Measurements from ENCODE around the gene ITIH2.
"Not testable (repeated sequence)": the region's sequence is repeated elsewhere in the genome, so short reads cannot be mapped to it uniquely, and the experiment has no call there.

ITIH2 gene

DNA sequence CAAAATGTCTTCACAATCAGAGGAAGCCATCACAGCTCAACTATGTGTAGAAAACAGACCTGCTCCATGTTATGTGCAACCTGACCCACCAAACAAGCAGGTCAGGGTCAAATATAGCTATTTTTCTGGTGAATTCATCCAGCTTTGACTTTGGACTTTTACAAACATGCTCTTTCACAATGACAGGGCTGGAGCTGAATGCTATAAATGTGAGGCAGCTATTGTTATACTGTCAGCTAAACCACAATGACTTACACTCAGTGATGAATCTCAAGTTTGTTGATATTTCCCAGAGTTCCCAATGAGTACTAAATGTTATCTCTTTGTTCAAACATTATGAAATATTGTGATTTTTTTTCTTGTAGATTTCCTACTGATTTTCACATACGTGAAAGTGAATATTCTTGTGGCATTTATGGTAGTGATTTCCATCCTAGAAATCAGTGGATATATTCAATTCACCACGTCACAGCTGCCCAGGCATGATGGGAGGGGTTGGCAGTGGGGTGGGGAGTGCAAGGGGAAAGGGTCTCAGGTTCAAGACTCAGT is 2.5 kb upstream of the ITIH2 start:
- no peak for DNase-seq

DNA sequence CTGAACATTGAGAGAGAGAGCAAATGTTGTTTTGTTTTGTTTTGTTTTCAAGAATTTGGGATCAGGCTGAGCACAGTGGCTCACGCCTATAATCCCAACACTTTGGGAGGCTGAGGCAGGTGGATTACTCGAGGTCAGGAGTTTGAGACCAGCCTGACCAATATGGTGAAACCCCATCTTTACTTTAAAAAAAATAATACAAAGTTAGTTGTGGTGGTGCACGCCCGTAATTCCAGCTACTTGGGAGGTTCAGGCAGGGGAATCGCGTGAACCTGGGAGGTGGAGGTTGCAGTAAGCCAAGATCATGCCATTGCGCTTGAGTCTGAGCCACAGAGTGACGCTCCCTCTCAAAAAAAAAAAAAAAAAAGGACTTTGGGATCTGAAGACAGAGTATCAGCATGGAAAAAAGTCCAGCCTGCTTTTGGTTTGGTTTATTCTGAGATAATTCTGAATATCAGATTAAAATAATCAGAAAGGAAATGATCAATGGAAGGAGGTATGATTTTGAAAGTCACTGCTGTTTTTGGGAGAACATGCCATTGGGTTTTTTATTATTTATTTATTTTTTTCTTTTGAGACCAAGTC is 1.9 kb upstream of the ITIH2 start:
- no peak for DNase-seq

DNA sequence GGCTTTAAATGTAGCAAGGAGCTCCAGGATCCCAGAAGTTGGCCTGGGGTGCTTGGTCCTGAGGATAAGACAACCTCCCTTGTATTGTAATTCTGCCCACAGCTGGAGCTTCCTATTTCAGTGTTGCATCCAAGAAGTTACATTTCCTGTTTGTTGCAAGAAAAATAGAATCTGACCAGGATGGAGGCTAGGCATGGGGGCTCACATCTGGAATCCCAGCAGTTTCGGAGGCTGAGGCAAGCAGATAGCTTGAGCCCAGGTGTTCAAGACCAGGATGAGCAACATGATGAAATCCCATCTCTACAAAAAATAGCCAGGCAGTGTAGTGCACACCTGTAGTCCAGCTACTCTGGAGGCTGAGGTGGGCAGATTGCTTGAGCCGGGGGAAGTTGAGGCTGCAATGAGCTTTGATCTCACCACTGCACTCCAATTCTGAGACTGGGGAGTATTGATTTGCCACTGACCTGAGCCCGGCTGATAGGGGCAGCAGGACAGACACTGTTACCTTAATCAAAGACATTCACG is 766 bp upstream of the ITIH2 start:
- DNase-seq: no peak

DNA sequence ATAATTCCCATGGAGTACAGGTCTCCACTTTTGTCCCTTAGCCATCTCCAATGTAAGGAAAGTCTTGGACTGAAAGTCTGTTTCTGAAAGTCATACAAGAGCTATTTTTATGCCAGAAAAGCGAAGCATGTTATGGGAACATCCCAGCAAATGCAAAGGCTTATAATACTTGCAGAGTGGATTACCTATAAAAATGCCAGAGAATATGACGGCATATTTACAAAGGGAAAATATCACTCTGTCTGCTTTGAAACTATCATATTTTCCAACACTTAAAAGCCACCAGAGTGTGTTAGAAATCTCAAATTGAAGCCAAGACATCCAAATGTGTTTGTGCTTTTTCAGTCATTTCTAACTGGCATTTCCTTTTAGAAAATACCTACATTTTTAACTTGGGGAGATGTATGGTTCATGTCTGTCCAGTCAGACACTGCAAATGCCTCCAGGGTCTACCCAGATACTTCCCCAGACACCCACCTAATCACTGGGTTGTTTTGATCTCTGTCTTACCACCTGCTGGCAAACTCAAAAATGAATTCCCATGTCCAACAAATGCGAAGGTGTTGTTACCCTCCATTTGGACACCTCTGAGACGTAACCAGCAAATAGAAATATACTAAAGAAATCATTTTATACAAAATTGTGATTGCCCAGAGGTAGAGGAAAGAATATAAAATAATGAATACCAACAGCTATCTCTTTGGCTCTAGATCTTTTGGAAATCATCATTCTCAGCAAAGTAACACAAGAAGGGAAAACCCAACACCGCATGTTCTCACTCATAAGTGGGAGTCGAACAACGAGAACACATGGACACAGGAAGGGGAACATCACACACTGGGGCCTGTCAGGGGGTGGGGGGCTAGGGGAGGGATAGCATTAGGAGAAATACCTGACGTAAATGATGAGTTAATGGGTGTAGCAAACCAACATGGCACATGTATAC is 1.2 kb downstream of the ITIH2 start:
- no peak for DNase-seq

DNA sequence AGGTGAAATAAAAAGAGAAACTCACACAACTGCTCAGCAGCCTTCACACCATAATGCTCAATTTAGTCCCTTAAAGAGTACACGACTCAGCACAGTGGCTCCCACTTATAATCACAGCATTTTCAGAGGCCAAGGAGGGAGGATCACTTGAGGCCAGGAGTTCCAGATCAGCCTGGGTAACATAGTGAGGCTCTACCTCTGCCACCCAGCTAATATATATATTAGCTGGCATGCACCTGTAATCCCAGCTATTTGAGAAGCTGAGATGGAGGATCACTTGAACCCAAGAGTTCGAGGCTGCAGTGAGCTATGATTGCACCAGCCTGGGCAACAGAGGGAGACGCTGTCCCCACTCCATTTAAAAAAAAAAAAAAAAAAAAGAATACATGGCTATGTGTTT is 2.2 kb downstream of the ITIH2 start:
- no peak for DNase-seq

DNA sequence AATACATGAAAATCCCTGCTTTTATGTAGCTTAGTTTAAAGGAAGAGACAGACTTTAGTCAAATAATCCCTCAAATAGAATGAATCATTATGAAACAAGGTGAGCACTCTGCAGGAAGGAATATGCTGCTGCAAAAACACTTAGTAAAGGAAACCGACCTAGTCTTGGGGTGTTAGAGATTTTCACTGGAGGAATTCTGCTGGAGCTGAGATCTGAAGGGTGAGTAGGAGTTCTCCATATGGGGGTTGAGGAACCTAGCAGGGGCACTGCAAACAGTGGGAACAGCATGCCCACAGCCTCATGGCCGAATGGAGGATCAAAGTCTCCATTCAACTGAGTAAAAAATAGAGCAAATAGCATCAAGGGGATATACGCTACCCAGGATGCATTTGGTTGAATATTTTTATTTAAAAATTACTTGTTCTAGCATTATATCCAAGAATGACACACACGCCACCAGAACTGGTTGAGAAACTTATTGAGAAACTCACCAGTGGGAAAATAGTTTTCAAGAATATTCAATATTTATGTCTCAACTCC is 3.5 kb downstream of the ITIH2 start:
- DNase-seq: no peak

DNA sequence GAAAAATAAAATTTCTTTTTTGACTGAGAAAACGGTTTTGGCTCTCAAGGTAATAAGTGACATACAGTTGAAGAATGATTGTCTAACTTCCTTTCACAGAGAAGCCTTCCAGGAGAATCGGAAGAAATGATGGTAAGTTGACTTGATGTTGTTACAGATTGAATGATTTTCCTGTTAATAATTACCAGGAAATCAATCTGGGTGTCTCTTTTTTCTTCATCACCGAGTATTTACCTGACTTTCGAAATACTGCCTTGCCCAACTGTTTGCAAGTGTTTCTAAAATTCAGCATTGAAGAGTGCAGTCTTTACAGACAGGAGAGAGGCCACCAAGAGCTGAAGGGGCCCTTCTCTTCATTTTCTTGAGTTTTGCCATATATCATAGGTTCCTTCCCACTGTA is 4.0 kb downstream of the ITIH2 start:
- no peak for DNase-seq

DNA sequence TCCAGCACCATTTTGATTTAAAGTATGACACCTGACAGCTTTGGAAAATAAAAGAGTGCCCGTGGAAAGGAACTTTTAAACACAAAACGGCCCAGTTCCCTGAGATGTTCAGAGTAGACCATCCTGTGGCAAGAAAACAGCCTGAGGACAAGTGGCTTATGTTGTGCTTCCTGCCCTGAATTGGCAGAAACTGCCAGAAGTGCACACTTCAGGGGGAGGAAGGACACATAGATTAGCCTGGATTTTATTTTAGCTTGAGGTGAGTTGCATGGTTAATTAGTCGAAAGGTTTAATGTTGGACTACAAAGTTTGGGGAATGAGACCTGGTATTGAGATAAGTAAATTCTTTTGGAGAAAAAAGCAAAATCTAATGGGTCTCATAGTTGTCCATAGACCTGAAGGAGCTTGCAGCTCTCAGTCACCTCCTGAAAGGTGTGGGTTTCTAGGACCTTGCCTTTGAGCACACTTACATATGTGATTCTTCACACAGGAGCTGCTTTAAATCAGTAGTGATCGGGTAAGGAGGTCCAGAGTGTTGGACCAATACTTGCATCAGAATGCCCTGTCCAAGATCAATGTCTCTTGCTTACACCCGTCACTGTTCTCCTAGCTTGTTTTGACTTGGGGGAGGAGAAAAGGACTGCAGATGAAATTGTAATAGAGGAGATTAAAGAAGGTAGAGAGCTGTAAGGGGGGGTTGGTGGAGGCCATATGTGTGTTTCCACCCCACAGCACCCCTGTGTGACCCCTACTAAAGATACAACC is 4.9 kb downstream of the ITIH2 start:
- DNase-seq: no peak

DNA sequence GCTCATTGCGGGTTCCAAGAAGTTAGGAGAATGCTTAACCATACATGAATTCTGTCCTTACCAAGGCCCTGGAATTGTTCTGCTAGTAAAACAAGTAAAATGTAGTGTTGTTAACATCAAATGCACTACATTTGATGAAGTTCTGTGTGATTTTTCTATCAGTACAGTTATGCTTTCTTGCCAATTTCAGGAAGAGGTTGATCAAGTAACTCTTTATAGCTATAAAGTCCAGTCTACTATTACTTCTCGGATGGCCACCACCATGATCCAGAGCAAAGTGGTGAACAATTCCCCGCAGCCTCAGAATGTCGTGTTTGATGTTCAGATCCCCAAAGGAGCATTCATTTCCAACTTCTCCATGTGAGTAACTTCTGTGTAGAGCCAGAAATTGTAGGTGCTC is 5.7 kb downstream of the ITIH2 start:
- no peak for DNase-seq

DNA sequence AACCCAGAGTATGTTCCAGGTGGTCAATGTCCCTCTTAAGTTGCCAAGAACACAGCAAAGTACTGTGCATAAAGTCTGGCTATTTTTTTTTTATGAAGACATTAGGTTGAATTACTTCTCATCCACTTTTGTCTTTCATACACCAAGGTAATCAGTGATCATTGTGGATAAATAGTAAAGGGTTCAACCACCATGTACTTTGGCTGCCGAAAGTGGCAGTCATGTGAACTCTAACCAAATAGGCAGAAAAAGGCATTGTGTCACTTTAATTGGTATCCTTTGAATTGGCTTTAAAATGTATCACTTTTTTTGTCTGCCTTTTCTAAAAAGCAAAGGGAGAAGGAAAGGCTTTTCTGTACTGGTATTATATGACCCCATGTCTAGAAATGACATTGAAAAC is 7.3 kb downstream of the ITIH2 start:
- DNase-seq: no peak

DNA sequence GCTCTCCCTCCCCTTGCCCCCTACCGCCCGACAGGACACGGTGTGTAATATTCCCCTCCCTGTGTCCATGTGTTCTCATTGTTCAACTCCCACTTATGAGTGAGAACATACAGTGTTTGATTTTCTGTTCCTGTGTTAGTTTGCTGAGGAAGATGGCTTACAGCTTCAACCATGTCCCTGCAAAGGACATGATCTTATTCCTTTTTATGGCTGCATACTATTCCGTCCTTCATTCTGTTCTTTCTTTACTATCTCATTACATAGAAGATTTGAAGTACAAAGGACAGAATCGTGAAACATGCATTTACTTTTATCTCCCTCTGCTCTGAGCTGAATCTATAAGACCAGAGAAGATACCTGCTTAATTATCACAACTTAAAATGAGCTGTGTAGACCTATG is 8.0 kb downstream of the ITIH2 start:
- not testable (repeated sequence) for DNase-seq

DNA sequence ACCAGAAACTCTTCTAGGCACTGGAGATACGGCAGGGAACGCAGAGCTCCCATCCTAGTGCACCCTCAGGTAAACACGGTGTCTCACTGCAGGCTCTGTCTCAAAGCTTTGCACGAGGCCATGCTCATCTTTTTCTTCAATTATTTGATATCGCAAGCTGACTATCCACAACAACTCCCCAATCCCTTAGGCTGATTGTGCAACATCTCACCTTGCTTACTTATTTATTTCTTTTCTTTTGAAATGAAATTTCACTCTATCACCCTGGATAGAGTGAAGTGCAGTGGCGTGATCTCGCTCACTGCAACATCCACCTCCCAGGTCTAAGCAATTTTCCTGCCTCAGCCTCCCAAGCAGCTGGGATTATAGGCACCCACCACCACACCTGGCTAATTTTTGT is 12.4 kb downstream of the ITIH2 start:
- DNase-seq: no peak

DNA sequence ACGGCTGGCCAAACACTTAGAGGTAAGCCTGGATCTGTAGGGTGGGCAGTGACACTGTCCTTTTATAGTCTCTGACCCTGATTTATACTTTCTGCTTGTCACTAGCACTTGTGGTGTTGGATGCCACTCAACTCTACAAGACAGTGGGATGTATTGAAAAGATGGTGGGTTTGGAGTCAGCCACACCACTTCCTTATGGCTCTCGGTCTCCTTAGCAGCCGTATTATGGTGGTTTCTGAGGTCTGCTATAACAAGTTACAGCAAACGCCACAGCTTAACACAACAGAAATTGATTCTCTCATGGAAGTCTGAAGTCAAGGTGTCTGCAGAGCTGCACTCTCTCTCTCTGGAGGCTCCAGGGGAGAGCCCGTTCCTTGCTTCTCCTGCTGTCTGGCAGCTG is 14.7 kb downstream of the ITIH2 start:
- DNase-seq: no peak

DNA sequence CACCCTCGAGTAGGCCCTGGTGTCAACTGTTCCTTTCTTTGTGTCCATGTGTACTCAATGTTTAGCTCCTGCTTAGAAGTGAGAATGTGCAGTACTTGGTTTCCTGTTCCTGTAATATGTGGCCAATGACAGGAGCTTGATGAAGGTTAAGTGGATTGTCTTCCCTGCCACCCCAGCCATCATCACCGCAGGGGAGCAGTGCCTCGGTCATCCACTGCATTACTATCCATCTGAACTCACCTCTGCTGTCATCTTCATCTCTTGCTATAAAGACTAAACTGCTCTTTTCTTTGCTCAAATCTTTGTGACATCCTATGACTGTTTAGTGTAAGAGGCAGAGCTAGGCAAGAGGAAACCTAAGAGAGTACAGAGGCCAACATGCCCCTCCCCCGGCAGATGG is 15.6 kb downstream of the ITIH2 start:
- DNase-seq: no peak

DNA sequence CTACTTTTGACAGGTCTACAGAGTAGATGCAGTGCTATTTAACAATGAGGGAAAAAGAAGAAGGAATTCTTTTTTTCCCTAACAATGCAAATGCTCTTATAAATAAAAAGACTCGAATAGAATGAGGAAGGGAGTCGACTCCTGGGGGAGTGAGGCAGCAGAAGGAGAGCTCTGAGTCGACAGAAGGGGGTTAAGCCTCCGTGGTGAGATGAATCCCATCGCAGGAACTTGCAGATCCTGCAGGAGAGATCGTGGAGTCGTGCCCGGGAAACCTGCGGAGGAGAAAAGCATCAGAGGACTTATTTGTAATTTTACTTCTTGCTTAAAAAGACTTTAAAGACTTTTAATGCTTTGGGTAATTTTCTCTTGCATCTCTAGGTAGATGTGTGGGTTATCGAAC is 17.4 kb downstream of the ITIH2 start:
- no peak for DNase-seq

DNA sequence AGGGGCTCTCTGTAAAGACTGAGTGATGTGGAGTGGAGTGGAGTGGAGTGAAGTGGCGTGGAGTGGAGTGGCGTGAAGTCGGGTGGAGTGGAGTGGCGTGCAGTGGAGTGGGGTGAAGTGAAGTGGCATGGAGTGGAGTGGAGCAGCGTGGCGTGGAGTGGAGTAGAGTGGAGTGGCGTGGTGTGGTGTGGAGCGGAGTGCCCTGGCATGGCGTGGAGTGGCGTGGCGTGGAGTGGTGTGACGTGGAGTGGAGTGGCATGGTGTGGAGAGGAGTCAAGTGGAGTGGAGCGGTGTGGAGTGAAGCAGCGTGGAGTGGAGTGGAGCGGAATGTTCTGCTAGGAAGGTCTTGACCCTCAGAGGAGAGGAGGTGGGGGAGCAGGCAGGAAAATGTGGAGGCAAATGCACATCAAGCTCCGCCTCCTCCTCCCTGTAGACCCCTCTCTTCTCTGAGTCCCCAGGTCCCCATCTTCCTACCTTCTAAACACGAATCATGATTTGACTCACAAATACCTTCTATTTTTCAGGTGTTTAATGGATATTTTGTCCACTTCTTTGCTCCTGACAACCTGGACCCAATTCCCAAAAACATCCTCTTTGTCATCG is 19.9 kb downstream of the ITIH2 start:
- DNase-seq: no peak

DNA sequence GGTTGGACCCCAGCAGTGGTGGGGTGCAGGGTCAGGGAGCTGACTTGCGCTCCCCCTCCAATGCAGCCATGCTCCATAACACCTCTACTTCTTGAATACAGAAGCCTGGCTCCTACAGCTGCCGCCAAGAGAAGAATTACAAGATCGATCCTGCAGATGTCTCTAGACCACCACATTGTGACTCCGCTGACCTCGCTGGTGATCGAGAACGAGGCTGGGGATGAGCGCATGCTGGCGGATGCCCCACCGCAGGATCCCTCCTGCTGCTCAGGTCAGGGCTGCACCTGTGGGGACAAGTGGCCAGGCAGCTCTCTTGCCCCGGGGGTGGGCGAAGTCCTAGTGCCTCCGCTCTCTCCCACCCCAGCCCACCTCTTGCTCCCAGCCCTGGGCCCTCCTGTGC is 31.7 kb downstream of the ITIH2 start:
- DNase-seq: no peak

DNA sequence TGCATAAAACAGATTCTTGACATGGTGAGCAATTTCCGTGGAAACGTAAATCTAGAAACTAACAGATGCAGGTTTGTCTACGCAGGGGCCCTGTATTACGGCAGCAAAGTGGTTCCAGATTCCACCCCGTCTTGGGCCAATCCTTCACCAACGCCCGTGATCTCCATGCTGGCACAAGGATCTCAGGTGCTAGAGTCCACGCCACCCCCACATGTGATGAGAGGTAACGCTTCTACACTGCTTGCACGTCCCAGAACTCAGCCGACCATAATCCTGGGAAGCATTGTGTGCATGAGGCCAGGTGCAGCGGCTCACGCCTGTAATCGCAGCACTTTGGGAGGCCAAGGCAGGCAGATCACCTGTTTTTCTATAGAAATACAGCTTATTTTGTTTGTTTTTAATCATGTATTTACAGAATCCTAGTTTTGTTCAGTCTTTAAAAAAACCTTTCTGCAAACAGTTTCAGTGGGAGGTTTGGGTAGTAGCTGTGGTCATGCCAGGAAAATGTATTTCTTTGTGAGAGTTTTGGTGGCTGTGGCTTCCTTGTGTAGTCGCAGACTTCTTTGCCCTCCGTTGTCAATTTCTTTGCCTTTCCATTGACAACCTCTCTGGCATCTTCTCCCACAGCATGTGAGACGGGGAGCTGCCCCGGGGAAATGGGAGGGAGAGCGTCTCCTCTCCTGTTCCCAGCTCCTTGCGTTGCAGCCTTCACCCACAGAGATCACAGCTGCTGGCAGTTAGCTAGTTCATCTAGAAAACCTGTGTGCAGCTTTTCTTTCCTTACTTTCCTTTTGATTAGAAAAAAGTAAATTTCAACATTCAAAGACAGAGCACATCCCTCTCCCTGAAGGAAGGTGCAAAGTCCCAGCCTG is 35.7 kb downstream of the ITIH2 start:
- DNase-seq: no peak

DNA sequence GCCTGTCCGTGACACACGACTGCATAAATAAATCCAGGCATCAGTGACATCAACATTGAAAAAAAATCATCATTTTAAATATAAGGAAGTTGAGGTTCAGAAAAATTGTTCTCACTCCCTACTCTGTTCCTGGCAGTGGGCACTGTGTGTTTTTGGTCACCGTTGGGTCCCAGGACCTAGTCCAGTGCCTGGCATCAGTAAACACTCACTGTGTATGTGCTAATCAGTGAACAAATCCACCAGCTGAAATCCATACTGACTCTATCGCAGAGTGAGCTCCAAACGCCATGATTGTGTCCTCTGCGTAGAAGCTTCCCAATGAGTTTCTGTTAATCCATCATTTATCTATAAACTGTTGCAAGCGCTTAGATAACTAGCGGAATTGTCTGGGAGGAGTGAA is 41.2 kb downstream of the ITIH2 start:
- DNase-seq: no peak

DNA sequence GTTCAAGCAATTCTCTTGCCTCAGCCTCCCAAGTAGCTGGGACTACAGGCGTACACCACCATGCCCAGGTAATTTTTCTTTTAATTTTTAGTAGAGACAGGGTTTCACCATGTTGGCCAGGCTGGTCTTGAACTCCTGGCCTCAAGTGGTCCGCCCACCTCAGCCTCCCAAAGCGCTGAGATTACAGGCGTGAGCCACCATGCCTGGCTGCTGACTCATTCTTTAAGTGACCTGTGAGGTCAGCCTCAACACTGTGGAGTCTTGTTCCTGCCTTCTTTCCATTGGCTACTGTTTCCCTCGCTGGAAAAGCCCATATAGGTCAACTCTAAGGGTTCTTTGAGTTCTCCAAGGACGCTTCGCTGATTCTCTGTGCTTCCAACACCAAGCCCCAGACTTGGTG is 45.5 kb downstream of the ITIH2 start:
- not testable (repeated sequence) for DNase-seq

DNA sequence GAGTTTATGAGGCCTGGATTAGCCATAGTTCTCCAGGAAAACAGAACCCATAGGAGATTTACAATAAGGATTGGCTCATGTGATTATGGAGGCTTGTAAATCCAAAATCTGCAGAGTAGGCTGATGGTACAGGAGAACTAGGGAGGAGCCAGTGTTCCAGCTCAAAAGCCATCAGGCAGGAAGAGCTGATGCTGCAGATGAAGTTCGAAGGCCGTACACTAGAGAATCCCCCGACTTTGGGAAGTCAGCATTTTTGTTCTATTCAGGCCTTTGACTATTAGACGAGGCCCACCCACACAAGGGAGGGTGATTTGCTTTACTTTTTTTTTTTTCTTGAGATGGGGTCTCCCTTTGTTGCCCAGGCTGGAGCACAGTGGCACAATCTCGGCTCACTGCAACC is 47.1 kb downstream of the ITIH2 start:
- DNase-seq: no peak

DNA sequence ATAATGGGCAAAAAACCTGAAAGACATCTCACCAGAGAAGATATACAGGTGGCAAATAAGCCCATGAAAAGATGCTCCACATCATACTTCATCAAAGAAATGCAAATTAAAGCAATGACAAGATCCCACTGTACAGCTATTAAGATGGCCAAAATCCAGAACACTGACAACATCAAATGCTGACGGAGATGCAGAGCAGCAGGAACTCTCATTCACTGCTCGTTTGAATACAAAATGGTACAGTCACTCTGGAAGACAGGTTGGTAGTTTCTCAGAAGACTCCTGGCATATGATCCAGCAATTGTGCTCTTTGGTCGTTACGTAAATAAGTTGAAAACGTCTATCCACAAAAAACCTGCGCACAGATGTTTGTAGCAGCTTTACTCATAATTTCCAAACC is 49.1 kb downstream of the ITIH2 start:
- DNase-seq: no peak
